MM.1S (cell line): Measurements from ENCODE around the gene LCTL.

Experiments used
- EZH2phosphoT487 ChIP-seq: fragments of 300-600 bp; sonication (generic); IDR thresholded peaks from 2 replicates; pipeline ENCODE4 v1.6.1; 2018; ENCODE audit warnings: antibody characterized with exemption, low read length
- TF ChIP-seq, protein P1 (sequence below): fragments of 300-600 bp; sonication (generic); IDR thresholded peaks from 2 replicates; pipeline ENCODE4 v1.5.1; 2016; ENCODE audit warnings: antibody characterized with exemption, low read length, mixed read lengths

DNA sequence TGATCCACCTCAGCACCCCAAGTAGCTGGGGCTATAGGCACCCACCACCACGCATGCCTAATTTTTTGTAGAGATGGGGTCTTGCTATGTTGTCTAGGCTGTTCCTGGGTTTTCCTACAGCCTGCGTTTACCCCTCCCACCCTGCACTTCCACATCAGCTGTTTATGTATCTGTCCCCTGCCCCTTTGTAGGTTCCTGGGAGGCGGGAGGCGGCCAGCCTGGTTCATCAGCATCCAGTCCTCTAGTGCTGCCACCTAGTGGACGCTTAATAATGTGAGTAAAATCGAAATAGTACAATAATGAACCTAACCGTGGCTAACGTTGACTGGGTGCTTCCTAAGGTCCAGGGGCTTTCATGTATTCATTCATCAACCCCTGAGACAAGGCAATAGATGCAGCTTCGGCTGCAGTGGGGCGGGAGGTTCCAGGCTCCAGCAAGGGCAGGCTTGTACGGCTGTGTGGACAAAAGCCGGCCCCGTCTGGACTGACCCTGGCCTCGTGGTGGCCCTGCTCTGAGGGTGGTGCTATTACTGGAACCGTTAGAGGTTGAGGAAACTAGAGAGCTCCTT is 1.2 kb upstream of the LCTL start:
- TF ChIP-seq, protein P1, sequence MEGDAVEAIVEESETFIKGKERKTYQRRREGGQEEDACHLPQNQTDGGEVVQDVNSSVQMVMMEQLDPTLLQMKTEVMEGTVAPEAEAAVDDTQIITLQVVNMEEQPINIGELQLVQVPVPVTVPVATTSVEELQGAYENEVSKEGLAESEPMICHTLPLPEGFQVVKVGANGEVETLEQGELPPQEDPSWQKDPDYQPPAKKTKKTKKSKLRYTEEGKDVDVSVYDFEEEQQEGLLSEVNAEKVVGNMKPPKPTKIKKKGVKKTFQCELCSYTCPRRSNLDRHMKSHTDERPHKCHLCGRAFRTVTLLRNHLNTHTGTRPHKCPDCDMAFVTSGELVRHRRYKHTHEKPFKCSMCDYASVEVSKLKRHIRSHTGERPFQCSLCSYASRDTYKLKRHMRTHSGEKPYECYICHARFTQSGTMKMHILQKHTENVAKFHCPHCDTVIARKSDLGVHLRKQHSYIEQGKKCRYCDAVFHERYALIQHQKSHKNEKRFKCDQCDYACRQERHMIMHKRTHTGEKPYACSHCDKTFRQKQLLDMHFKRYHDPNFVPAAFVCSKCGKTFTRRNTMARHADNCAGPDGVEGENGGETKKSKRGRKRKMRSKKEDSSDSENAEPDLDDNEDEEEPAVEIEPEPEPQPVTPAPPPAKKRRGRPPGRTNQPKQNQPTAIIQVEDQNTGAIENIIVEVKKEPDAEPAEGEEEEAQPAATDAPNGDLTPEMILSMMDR = peak; percentile 67
- no peak for TF ChIP-seq EZH2phosphoT487
